KOPT-K1 (cell line): ENCODE results near the gene GBGT1.
"Not testable (repeated sequence)": the region's sequence is repeated elsewhere in the genome, so short reads cannot be mapped to it uniquely, and the experiment has no call there.

Experiments used
- H3K27ac ChIP-seq: fragments of 200-600 bp; sonication (generic); 2 replicates; pipeline ENCODE4 v1.5.1; 2016; ENCODE audit warnings: antibody characterized with exemption, mild to moderate bottlenecking, low read depth, low read length; ENCODE audit not compliant: poor library complexity, severe bottlenecking
- H3K36me3 ChIP-seq: fragments of 200-600 bp; sonication (generic); 2 replicates; pipeline ENCODE4 v1.5.1; 2017; ENCODE audit warnings: antibody characterized with exemption, mild to moderate bottlenecking, low read length, moderate library complexity; ENCODE audit not compliant: insufficient read depth
- H3K9me3 ChIP-seq: fragments of 200-600 bp; sonication (generic); 2 replicates; pipeline ENCODE4 v1.5.1; 2017; ENCODE audit warnings: antibody characterized with exemption, low read length, mild to moderate bottlenecking; ENCODE audit not compliant: insufficient read depth, poor library complexity, severe bottlenecking

The GBGT1 gene

GRCh38 chr9:133163504-133164172 lies at the start of gene GBGT1:
Gene GBGT1, minus strand, starts transcription at chr9:133163914. Its CDS starts 1,502 bp downstream, at chr9:133162412.
- H3K9me3 ChIP-seq: no peaks in the 10 kb centered on the region
- no peak within 1 kb of the TSS for H3K27ac ChIP-seq
- H3K36me3 ChIP-seq: no peaks in the 10 kb centered on the region

DNA sequence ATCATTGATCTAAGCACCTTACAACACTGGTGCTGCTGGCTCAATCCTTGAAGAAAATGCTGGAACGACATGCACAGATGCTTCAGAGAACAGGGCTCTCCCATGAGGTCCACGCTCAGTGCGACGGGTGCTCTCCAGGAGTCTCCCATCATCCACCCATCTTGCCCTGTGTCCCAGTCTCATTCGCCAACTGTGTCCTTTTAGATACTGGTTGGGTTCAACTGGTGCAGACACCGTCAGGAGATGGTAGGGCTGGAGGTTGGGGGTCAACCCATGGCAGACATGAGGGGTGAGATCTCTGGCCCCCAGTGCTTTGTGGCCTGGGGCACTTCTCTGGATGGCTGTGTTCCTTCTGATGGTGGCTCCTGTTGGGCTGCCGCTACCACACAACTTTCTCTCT lies 46.9 kb upstream of the GBGT1 start:
- H3K36me3 ChIP-seq: no peaks in the 10 kb centered on the region
- no peak overlapping the region for H3K27ac ChIP-seq
- no peaks in the 10 kb centered on the region for H3K9me3 ChIP-seq

- no peaks in the 10 kb centered on the region for H3K9me3 ChIP-seq
- H3K27ac ChIP-seq: no peak overlapping the region
- no peaks in the 10 kb centered on the region for H3K36me3 ChIP-seq
These were observed 46.5 kb upstream of the GBGT1 start for GRCh38 chr9:133210202-133210532.

GRCh38 chr9:133209327-133210201 lies 45.9 kb upstream of the GBGT1 start:
- not testable (repeated sequence) for H3K36me3 ChIP-seq, H3K9me3 ChIP-seq, H3K27ac ChIP-seq

- H3K27ac ChIP-seq, H3K9me3 ChIP-seq, H3K36me3 ChIP-seq: not testable (repeated sequence)
These were observed 45.2 kb upstream of the GBGT1 start, which contains the start of gene OBP2B for GRCh38 chr9:133208880-133209300. Gene OBP2B, minus strand, starts transcription at chr9:133209250. Its CDS starts 51 bp downstream, at chr9:133209199.

GRCh38 chr9:133208171-133208879 lies 44.6 kb upstream of the GBGT1 start:
- not testable (repeated sequence) for H3K9me3 ChIP-seq, H3K36me3 ChIP-seq, H3K27ac ChIP-seq

DNA sequence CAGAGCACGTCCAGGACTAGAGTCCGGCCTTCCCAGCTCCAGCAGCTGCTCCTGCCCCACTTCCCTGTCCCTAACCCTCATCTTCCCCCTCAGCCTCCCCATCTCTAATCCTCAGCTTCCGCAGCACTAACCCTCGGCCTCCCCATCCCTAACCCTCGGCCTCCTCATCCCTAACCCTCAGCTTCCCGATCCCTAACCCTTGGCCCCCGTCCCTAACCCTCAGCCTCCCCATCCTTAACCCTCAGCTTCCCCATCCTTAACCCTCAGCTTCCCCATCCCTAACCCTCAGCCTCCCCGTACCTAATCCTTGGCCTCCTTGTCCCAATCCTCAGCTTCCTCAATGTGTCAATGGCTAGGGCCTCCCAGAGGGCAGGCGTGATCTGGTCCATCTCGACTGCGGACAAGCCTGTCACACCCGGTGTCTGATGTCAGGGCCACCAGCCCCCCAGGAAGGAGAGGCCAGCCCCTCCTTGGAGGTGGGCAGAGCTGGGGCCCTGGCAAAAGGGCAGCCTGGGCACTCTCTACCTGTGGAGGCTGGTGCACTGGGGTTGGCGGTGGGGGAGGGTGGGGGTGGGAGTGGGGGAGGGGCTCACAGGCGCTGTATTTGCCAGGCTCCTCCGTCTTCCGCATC lies 43.9 kb upstream of the GBGT1 start:
- H3K27ac ChIP-seq: no peak overlapping the region
- H3K9me3 ChIP-seq: no peaks in the 10 kb centered on the region
- no peaks in the 10 kb centered on the region for H3K36me3 ChIP-seq

DNA sequence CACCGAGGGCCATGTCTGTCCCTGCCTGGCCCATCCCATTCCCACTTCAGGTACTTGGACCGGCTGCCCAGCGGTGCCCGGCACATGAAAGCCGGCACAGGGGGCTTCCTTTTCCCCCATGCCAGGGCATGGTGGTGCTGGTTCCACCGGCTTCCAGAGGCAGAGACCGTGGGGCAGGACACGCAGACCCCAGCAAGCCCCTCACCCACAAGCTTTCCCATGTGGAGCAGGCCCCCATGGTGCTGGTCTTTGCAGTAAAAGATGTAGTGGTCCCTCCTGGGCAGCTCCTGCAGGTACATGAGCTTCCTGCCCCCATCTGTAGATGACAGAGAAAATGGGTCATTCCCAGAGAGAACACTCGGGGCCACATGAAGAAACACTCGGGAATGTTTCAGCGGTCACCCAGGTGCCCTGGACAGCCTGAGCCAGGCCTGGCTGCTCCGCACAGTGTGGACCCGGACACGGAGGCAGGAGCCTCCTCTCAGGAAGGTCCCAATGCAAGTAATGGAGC lies 43.4 kb upstream of the GBGT1 start:
- no peaks in the 10 kb centered on the region for H3K36me3 ChIP-seq
- H3K27ac ChIP-seq: no peak overlapping the region
- no peaks in the 10 kb centered on the region for H3K9me3 ChIP-seq

DNA sequence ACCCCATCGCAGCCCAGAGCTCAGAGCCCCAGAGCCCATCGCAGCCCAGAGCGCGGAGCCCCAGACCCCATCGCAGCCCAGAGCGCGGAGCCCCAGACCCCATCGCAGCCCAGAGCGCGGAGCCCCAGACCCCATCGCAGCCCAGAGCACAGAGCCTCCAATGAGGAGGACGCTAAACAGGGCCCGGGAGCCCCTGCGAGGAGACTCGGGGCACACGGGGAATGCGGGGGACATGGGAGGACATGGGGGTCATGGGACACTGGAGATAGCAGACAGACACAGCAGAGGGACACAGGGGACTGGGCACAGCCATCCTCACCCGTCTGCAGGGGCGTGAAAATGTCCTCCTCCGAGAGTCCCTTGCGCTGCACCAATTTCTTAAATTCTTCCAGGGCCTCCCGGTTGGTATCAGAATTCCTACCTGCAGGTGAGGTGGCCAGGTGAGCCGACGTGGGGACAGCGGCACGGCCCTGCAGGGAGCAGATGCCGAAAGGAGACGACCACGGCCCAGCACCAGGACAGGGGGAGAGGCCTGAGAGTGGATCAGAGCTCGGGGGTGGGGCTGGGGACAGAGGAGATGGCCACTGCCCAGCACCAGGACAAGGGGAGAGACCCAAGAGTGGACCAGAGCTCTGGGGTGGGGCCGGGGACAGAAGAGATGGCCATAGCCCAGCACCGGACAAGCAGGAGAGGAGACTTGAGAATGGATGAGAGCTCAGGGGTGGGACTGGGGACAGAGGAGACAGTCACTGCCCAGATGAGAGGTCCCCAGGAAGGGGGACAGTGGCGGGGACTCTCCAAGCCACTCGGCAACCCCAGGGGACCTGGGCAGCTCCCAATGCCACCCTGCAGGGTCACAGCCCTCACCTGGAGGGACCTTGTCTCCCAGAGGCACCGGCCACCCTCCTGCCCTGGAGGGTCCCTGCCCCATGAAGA lies 42.5 kb upstream of the GBGT1 start:
- Histone ChIP-seq H3K27ac (no peak overlapping the region), H3K9me3 (no peaks in the 10 kb centered on the region), H3K36me3 (no peaks in the 10 kb centered on the region)

DNA sequence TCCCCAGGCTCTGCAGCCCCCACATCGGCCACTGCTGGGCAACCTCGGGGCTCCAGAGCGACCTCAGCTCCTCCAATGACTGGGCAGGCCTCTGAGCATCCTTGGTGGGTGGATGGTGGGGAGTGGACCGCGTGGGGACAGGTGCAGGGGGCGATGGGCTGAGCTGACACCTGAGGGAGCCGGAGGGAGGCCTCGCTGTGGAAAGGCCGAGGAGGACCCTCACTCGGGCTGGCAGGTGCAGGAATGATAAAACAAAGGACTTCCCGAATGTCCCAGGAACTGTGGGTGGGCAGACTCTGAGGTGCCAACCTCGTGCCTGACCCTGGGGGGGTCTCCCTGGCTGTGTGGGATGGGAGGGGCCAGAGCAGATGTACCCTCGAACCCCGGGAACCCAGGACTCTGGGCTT lies 41.8 kb upstream of the GBGT1 start:
- H3K36me3 ChIP-seq, H3K9me3 ChIP-seq, H3K27ac ChIP-seq: not testable (repeated sequence)

- H3K9me3 ChIP-seq: no peaks in the 10 kb centered on the region
- no peaks in the 10 kb centered on the region for H3K36me3 ChIP-seq
These were observed 41.3 kb upstream of the GBGT1 start for GRCh38 chr9:133204993-133205336.

GRCh38 chr9:133204335-133204992 lies 40.8 kb upstream of the GBGT1 start:
- Histone ChIP-seq H3K36me3 (no peaks in the 10 kb centered on the region), H3K27ac (no peak overlapping the region), H3K9me3 (no peaks in the 10 kb centered on the region)

More at GRCh38 chr9:133204993-133205336, 41.3 kb upstream of the GBGT1 start:
- no peak overlapping the region for H3K27ac ChIP-seq

GRCh38 chr9:133203506-133204075 lies 39.9 kb upstream of the GBGT1 start:
- Histone ChIP-seq H3K9me3 (no peaks in the 10 kb centered on the region), H3K36me3 (no peaks in the 10 kb centered on the region), H3K27ac (no peak overlapping the region)
